ENCODE data around the gene RRAGC. TPM values are rescaled to one million over a fixed set of nuclear protein-coding genes. Genes with fewer than 3 reads are reported as not detected.

Gene RRAGC
- total and polyA plus RNA-seq, 10 of the 15 experiments (the other 5 are each of a cell fraction or from before 2014, with no cell fraction given): 5.5 to 22.1 (median 15.0) TPM

- no peak for TF ChIP-seq MLLT1 (IDR thresholded peaks at IDR 0.05)
- 0 out of 2 replicates have a peak, but pooled peaks have one; percentile 6 for TF ChIP-seq CBX5 (IDR thresholded peaks at IDR 0.05; ENCODE audit: low read depth)
- 0 out of 2 replicates have a peak, but pooled peaks have one; percentile 28 for TF ChIP-seq ZNF687 (IDR thresholded peaks at IDR 0.05)
- TF ChIP-seq TAF1 (IDR thresholded peaks at IDR 0.05; ENCODE audit: borderline replicate concordance, low read depth, low read length): peak; percentile 61; the same call in 1 of the 2 replicates
- no peak for TF ChIP-seq EED (IDR thresholded peaks at IDR 0.05; ENCODE audit: low read depth)
- TF ChIP-seq SREBF1 (IDR thresholded peaks at IDR 0.05; ENCODE audit: low read length): peak; percentile 73
- peak; percentile 97 for TF ChIP-seq MAX (IDR thresholded peaks at IDR 0.05; ENCODE audit: low read depth, low read length)
- no peak for TF ChIP-seq E4F1 (IDR thresholded peaks at IDR 0.05; ENCODE audit: borderline replicate concordance, partially characterized antibody)
- TF ChIP-seq STAT1 (conservative IDR thresholded peaks at IDR 0.05): no peak
- no peak for TF ChIP-seq MEF2A (IDR thresholded peaks at IDR 0.05; ENCODE audit: insufficient read depth, low read depth, low read length)
- no peak; the same call in none of the 2 replicates for TF ChIP-seq NR2F1 (conservative IDR thresholded peaks at IDR 0.05)
- no peak for TF ChIP-seq NFYA (IDR thresholded peaks at IDR 0.05; ENCODE audit: borderline replicate concordance, low read depth, low read length)
- peak; percentile 12; the same call in 1 of the 2 replicates for TF ChIP-seq ASH2L (IDR thresholded peaks at IDR 0.05; ENCODE audit: borderline replicate concordance, low read depth)
- no peak for TF ChIP-seq WRNIP1 (IDR thresholded peaks at IDR 0.05; ENCODE audit: borderline replicate concordance, low read depth, low read length)
- no peak for TF ChIP-seq TCF3 (IDR thresholded peaks at IDR 0.05; ENCODE audit: borderline replicate concordance, insufficient read depth, low read depth, low read length)
- TF ChIP-seq ZZZ3 (IDR thresholded peaks at IDR 0.05; ENCODE audit: control insufficient read depth, insufficient read length, low read depth): no peak
- peak; percentile 27; the same call in 1 of the 2 replicates for TF ChIP-seq RELB (IDR thresholded peaks at IDR 0.05; ENCODE audit: low read depth)
- TF ChIP-seq KLF5 (IDR thresholded peaks at IDR 0.05; ENCODE audit: partially characterized antibody): peak; percentile 39
Observed at GRCh38 chr1:38859561-38860453, at the start of gene RRAGC (continued).
